HCT116 (cell line): ENCODE data around the gene CIDEA.

ENCODE experiments used
- CTCF ChIP-seq, 3 experiments: fragments of 200-600 bp in 1 of 3; sonication (generic) in 1 of 3; IDR thresholded peaks in 2 of 3; conservative IDR thresholded peaks in 1 of 3; 2 replicates each; pipeline ENCODE4 v1.5.1; 2012 to 2017; ENCODE audit warnings: low read depth in 2 of 3, low read length in 2 of 3, antibody characterized with exemption in 1 of 3, borderline replicate concordance in 1 of 3, control low read depth in 1 of 3, mild to moderate bottlenecking in 1 of 3, mixed read lengths in 1 of 3, mixed run types in 1 of 3, moderate library complexity in 1 of 3; ENCODE audit not compliant: insufficient read depth in 1 of 3
- EZH2 ChIP-seq: fragments of 200-600 bp; sonication (generic); IDR thresholded peaks from 2 replicates; pipeline ENCODE4 v1.6.1; 2017; ENCODE audit warnings: antibody characterized with exemption, mixed run types
- JUND ChIP-seq: IDR thresholded peaks from 2 replicates; pipeline ENCODE4 v1.6.1; 2012
- SP1 ChIP-seq: IDR thresholded peaks from 2 replicates; pipeline ENCODE4 v1.6.1; 2012; ENCODE audit warnings: low read depth

DNA sequence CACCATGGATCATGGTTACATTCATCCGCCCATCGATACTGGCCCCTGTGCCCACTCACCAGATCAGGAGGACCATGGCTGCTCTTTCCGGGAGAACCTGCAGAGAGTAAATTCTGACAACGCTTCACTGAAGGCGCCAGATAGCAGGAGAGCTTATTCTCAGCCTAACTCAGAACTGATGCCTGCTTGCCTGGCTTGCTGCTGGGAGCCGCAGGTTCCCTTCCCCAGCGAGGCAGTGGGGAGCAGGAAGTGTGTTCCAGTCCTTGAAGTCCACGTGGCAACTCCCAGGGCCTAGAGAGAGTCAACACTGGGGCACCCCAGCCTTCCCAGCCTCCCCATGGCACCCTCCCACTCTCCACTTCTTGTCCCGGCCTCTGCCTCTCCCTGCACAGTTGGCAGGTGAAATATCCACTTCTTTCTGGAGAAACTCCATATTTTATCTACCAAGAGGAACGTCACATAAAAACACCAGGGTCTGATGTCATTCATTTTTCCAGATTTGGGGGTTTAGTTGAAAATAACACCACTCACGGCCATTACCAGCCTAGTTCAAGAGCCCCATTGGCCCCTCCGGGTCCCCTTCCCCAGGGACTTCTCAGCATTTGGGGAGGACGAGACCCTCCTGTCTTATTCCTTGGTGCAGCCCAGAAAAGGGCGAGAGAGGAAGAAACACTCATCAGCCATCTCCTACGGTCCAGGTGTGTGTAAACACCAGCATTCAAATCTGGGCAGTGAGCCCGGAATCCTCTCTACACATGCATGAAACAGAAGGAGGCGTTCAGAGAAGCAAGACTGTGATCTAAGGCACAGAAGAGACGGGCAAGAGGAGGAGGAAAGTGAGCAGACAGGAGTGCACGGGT, 50.4 kb downstream of the CIDEA start:
- TF ChIP-seq EZH2 (no peak), JUND (no peak), CTCF (IDR thresholded peaks at IDR 0.05 in 2 of 3, conservative IDR thresholded peaks at IDR 0.05 in 1 of 3; ENCODE audit: borderline replicate concordance in 1 of 3, insufficient read depth in 1 of 3, low read depth in 2 of 3, low read length in 2 of 3) (no peak), SP1 (no peak)
